Measurements from ENCODE around the gene AGPAT4.

AGPAT4 gene

DNA sequence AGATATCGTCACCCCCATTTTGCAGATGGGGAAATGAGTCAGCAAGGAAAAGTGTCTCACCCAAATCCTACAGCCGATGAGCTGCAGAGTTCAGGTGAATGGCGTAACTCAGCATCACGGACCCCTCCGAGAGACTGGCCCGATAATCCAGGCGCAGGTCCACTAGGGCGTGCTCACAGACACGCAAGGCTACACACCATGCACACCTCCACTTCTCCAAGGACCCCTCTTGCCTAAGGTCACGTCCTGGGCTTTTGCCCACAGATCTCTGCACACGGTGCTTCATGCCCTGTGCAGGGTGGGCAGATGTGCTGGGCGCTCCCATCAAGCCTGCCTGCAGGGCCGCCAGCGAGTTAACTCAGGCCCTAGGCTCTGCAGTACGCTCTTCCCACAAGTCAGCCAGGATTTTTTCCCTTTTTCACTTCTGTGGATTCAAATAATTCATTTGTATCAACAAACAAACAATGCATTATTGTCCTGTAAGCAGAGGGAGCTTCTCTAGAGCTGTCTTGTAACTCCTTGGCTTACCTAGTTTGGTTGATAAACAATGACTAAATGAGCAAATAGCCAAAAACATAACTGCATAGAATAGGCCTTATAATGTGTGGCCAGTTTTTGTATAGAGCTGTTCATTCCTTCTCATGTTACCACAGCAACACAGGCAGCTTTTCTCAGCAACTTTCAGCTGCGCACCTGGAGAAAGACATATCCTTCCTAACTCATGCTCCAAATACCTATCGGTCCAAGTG, 139.1 kb downstream of the AGPAT4 start:
- Histone ChIP-seq H3K9ac (ENCODE audit: low read length) (no peak overlapping the region), H3K79me2 (ENCODE audit: low read length) (no peaks in the 10 kb centered on the region), H3K36me3 (replicated peaks; ENCODE audit: insufficient read depth, low read length) (no peaks in the 10 kb centered on the region), H2AFZ (ENCODE audit: low read length) (no peak overlapping the region), H3K4me2 (ENCODE audit: low read depth, low read length) (no peak overlapping the region), H3F3A (ENCODE audit: insufficient read depth, low read length) (no peaks in the 10 kb centered on the region), H3K4me1 (ENCODE audit: low read length) (no peaks in the 10 kb centered on the region), H4K20me1 (ENCODE audit: insufficient read depth, low read length) (no peaks in the 10 kb centered on the region), H3K27me3 (replicated peaks; ENCODE audit: insufficient read depth, low read length) (no peaks in the 10 kb centered on the region), H3K4me3 (ENCODE audit: low read length) (no peak overlapping the region), H3K9me2 (replicated peaks; ENCODE audit: insufficient read depth, low read length) (no peaks in the 10 kb centered on the region), H3K27ac (ENCODE audit: low read length) (no peak overlapping the region), H3K9me3 (replicated peaks; ENCODE audit: insufficient read depth, low read length) (no peaks in the 10 kb centered on the region)
- TF ChIP-seq, protein P1, sequence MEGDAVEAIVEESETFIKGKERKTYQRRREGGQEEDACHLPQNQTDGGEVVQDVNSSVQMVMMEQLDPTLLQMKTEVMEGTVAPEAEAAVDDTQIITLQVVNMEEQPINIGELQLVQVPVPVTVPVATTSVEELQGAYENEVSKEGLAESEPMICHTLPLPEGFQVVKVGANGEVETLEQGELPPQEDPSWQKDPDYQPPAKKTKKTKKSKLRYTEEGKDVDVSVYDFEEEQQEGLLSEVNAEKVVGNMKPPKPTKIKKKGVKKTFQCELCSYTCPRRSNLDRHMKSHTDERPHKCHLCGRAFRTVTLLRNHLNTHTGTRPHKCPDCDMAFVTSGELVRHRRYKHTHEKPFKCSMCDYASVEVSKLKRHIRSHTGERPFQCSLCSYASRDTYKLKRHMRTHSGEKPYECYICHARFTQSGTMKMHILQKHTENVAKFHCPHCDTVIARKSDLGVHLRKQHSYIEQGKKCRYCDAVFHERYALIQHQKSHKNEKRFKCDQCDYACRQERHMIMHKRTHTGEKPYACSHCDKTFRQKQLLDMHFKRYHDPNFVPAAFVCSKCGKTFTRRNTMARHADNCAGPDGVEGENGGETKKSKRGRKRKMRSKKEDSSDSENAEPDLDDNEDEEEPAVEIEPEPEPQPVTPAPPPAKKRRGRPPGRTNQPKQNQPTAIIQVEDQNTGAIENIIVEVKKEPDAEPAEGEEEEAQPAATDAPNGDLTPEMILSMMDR (IDR thresholded peaks at IDR 0.05; ENCODE audit: low read length): no peak
- TF ChIP-seq EZH2 (optimal IDR thresholded peaks at IDR 0.05; ENCODE audit: low read depth, low read length): no peak
- TF ChIP-seq EZH2phosphoT487 (IDR thresholded peaks at IDR 0.05; ENCODE audit: low read length): no peak
- DNase-seq: no peak

DNA sequence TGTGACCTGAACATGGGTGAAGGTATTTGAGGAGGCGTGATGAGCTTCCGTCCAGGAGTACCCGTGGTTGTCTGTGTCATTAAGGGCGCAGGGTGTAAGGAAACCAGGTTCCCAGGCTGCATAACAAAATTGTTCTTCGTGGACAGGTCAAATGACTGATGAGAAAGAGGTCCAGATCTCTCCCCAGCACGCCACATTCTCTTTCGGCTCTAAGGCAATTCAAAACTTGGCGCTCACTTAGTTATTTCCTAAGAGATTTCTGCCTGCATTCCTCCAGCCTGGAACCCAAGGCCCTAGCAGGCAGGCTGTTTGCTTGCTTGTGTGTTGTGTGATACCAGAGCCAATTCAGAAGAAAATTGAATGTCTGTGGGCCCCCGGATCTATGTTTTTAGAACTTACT, 139.9 kb downstream of the AGPAT4 start:
- H3K9ac ChIP-seq (ENCODE audit: low read length): no peak overlapping the region
- H3K9me2 ChIP-seq (replicated peaks; ENCODE audit: insufficient read depth, low read length): no peaks in the 10 kb centered on the region
- H3K27ac ChIP-seq (ENCODE audit: low read length): no peak overlapping the region

DNA sequence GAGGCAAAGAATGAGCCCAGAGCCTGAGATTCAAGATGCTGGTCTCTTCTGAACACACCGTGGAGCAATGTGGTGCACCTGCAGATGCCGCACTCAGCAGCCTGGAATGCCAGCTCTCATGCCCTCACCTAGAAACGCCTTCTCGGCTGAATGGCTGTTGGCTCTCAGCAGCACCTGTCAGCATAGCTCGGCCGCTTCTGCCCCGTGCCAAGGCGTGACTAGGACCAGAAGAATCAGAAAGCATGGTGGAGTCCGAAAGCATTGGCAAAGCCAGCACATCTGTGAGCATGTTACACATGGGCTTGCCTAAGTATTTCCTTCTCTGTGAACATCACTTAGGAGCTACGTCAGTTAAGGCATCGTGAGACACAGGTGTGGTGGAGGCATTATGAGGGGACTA, 141.5 kb downstream of the AGPAT4 start:
- Histone ChIP-seq H2AFZ (ENCODE audit: low read length) (no peak overlapping the region), H3K36me3 (replicated peaks; ENCODE audit: insufficient read depth, low read length) (no peaks in the 10 kb centered on the region), H3K4me1 (ENCODE audit: low read length) (no peaks in the 10 kb centered on the region), H3K79me2 (ENCODE audit: low read length) (no peaks in the 10 kb centered on the region), H3K9ac (ENCODE audit: low read length) (no peak overlapping the region), H3K27me3 (replicated peaks; ENCODE audit: insufficient read depth, low read length) (no peaks in the 10 kb centered on the region), H3K9me2 (replicated peaks; ENCODE audit: insufficient read depth, low read length) (no peaks in the 10 kb centered on the region), H3K27ac (ENCODE audit: low read length) (no peak overlapping the region), H3F3A (ENCODE audit: insufficient read depth, low read length) (no peaks in the 10 kb centered on the region), H3K4me2 (ENCODE audit: low read depth, low read length) (no peak overlapping the region), H4K20me1 (ENCODE audit: insufficient read depth, low read length) (no peaks in the 10 kb centered on the region), H3K4me3 (ENCODE audit: low read length) (no peak overlapping the region), H3K9me3 (replicated peaks; ENCODE audit: insufficient read depth, low read length) (no peaks in the 10 kb centered on the region)
- TF ChIP-seq EZH2phosphoT487 (IDR thresholded peaks at IDR 0.05; ENCODE audit: low read length): no peak
- TF ChIP-seq, protein P1 (IDR thresholded peaks at IDR 0.05; ENCODE audit: low read length): no peak
- TF ChIP-seq EZH2 (optimal IDR thresholded peaks at IDR 0.05; ENCODE audit: low read depth, low read length): no peak
- DNase-seq: no peak

More for the DNA sequence above, 139.9 kb downstream of the AGPAT4 start:
- TF ChIP-seq, protein P1 (IDR thresholded peaks at IDR 0.05; ENCODE audit: low read length): no peak
- TF ChIP-seq EZH2phosphoT487 (IDR thresholded peaks at IDR 0.05; ENCODE audit: low read length): no peak
- TF ChIP-seq EZH2 (optimal IDR thresholded peaks at IDR 0.05; ENCODE audit: low read depth, low read length): no peak
- no peaks in the 10 kb centered on the region for H3K4me1 ChIP-seq (ENCODE audit: low read length)
- H3K4me3 ChIP-seq (ENCODE audit: low read length): no peak overlapping the region
- no peak overlapping the region for H2AFZ ChIP-seq (ENCODE audit: low read length)
- no peak for DNase-seq
- H3K36me3 ChIP-seq (replicated peaks; ENCODE audit: insufficient read depth, low read length): no peaks in the 10 kb centered on the region
- no peaks in the 10 kb centered on the region for H3F3A ChIP-seq (ENCODE audit: insufficient read depth, low read length)
- no peaks in the 10 kb centered on the region for H3K79me2 ChIP-seq (ENCODE audit: low read length)
- H3K4me2 ChIP-seq (ENCODE audit: low read depth, low read length): no peak overlapping the region
- H3K9me3 ChIP-seq (replicated peaks; ENCODE audit: insufficient read depth, low read length): no peaks in the 10 kb centered on the region
- H4K20me1 ChIP-seq (ENCODE audit: insufficient read depth, low read length): no peaks in the 10 kb centered on the region
- no peaks in the 10 kb centered on the region for H3K27me3 ChIP-seq (replicated peaks; ENCODE audit: insufficient read depth, low read length)
